GM21515 (cell line): ENCODE data around the gene ATP1A3.

Experiments used
- ATAC-seq: cut with Tn5 transposase; IDR thresholded peaks from one replicate; pipeline ENCODE4 v1.9.1; 2021; ENCODE audit not compliant: unreplicated experiment

ATP1A3 gene

DNA sequence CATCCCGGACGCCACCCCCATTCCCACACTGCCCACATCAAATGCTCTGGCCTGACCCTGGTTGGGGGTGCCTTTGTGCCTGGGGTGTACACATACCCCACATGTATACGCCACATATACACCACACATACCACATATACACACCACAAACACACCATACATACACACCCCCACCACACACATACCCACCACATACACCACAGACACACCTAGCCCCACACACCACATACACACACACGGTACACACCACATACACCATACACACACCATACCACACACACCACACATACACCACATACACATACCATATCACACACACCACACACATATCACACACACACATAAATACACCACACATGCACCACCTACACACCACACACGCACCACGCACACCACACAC lies 75.9 kb downstream of the ATP1A3 start:
- ATAC-seq, result no peak

DNA sequence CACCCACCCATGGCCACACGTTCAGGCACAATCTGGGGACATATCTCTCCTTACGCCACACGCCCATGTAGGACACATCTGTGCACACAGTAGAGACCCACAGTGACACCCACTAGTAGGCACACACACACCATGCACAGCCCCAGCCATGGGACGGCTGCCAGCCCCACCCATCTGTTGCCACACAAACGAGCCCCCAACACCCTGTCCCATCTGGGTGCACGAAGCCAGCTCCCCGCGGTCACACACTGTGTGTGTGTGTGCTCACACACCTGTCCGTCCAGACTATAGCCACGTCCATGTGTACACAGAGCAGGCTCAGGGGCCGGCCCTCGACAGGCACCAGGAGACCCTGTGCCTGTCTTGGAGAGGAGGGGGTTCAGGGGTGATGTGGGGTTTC lies 76.4 kb downstream of the ATP1A3 start:
- ATAC-seq, result no peak
